Endothelial cell of umbilical vein (primary cell): ENCODE data around the gene RIMS3. TPM values are rescaled to one million over a fixed set of nuclear protein-coding genes. Genes with fewer than 3 reads are reported as not detected.

ENCODE experiments used
- BruUV-seq: library from RNA; stranded (reverse); fragments of 400-500 nt; replicated peaks from 2 replicates; lab custom pipeline; 2021; lab: Mats Ljungman, UMichigan
- CTCF ChIA-PET: fragments of 300-600, 350-600 bp; sonication (Branson Sonifier 250); formaldehyde crosslinking; loops from one replicate; lab custom pipeline; 2021; ENCODE audit warnings: antibody characterized with exemption, inconsistent platforms; lab: Charles Lee
- POLR2A ChIA-PET: fragments of 300-600, 350-600 bp; sonication (Branson Sonifier 250); formaldehyde crosslinking; loops from one replicate; lab custom pipeline; 2021; ENCODE audit warnings: antibody characterized with exemption, inconsistent platforms; lab: Charles Lee
- DNase-seq: peaks from one replicate; pipeline ENCODE4 v3.0.0-alpha.2; 2011; ENCODE audit warnings: low read depth, low spot score
- FAIRE-seq: peaks from 2 replicates; lab custom pipeline; 2011; peaks lifted over from hg19 to GRCh38; lab: Jason Lieb, UNC
- H2AFZ ChIP-seq: 2 replicates; pipeline ENCODE4 v1.6.0; 2012; ENCODE audit warnings: low read depth, low read length, control low read depth, inconsistent platforms
- H3K27ac ChIP-seq: 2 replicates; pipeline ENCODE4 v1.5.1; 2011; ENCODE audit warnings: low read depth, mild to moderate bottlenecking, control low read depth, low read length, moderate library complexity; ENCODE audit not compliant: insufficient read depth
- H3K27me3 ChIP-seq, 2 experiments: 2 replicates each; pipeline versions ENCODE4 v1.6.0 to v1.6.1; 2011; ENCODE audit warnings: low read length in 2 of 2, mixed read lengths in 1 of 2; ENCODE audit not compliant: control insufficient read depth in 2 of 2, insufficient read depth in 2 of 2
- H3K36me3 ChIP-seq, 2 experiments: 2 replicates in 1 of 2; 3 replicates in 1 of 2; pipeline ENCODE4 v1.5.1; 2011; ENCODE audit warnings: low read length in 2 of 2, mild to moderate bottlenecking in 1 of 2, moderate library complexity in 1 of 2; ENCODE audit not compliant: control insufficient read depth in 2 of 2, insufficient read depth in 2 of 2; ENCODE audit errors: extremely low read depth in 1 of 2
- H3K4me1 ChIP-seq: 3 replicates; pipeline ENCODE4 v1.5.1; 2011; ENCODE audit warnings: mild to moderate bottlenecking, low read length; ENCODE audit not compliant: control insufficient read depth, insufficient read depth; ENCODE audit errors: extremely low read depth
- H3K4me2 ChIP-seq: 2 replicates; pipeline ENCODE4 v1.6.1; 2011; ENCODE audit warnings: low read length, control low read depth, mixed read lengths; ENCODE audit not compliant: insufficient read depth
- H3K4me3 ChIP-seq, 3 experiments: fragments of 200-600 bp in 1 of 3; sonication (generic), shearing (Covaris generic) in 1 of 3; replicated peaks in 1 of 3; 2 replicates each; pipeline ENCODE4 v1.5.1; 2011 to 2016; ENCODE audit warnings: control low read depth in 3 of 3, low read length in 3 of 3, mild to moderate bottlenecking in 2 of 3, inconsistent platforms in 1 of 3, low read depth in 1 of 3, moderate library complexity in 1 of 3; ENCODE audit not compliant: insufficient read depth in 1 of 3
- H3K79me2 ChIP-seq: 2 replicates; pipeline ENCODE4 v1.6.0; 2012; ENCODE audit warnings: low read length, inconsistent platforms; ENCODE audit not compliant: control insufficient read depth, insufficient read depth
- H3K9ac ChIP-seq: replicated peaks from 2 replicates; pipeline ENCODE3; 2011; ENCODE audit warnings: low read length, control low read depth; ENCODE audit not compliant: insufficient read depth; ENCODE audit errors: extremely low read depth
- H3K9me1 ChIP-seq: replicated peaks from 3 replicates; pipeline ENCODE4 v1.6.0; 2011; ENCODE audit warnings: mild to moderate bottlenecking, low read length; ENCODE audit not compliant: control insufficient read depth, insufficient read depth; ENCODE audit errors: extremely low read depth
- H3K9me3 ChIP-seq: replicated peaks from 2 replicates; pipeline ENCODE4 v1.5.1; 2012; ENCODE audit warnings: low read length, inconsistent platforms; ENCODE audit not compliant: control insufficient read depth, insufficient read depth
- H4K20me1 ChIP-seq: replicated peaks from 2 replicates; pipeline ENCODE3; 2011; ENCODE audit warnings: mild to moderate bottlenecking, low read length; ENCODE audit not compliant: control insufficient read depth, insufficient read depth; ENCODE audit errors: extremely low read depth
- CTCF ChIP-seq, 2 donors: IDR thresholded peaks; 1 replicate in 1 of 2; 2 replicates in 1 of 2; pipeline ENCODE4 v1.5.1; 2011; ENCODE audit warnings: low read length in 2 of 2, mild to moderate bottlenecking in 2 of 2, moderate library complexity in 2 of 2, control low read depth in 1 of 2, inconsistent platforms in 1 of 2, low read depth in 1 of 2; ENCODE audit not compliant: insufficient read depth in 1 of 2; ENCODE audit errors: extremely low read depth in 1 of 2
- EZH2 ChIP-seq: IDR thresholded peaks from 2 replicates; pipeline ENCODE4 v1.6.1; 2012; ENCODE audit warnings: borderline replicate concordance, low read depth, mild to moderate bottlenecking, moderate library complexity, low read length, inconsistent platforms; ENCODE audit not compliant: severe bottlenecking
- FOS ChIP-seq: IDR thresholded peaks from 2 replicates; pipeline ENCODE4 v1.6.1; 2011; ENCODE audit warnings: mild to moderate bottlenecking, low read length, moderate library complexity, borderline replicate concordance; ENCODE audit not compliant: insufficient read depth
- GATA2 ChIP-seq: IDR thresholded peaks from 2 replicates; pipeline ENCODE4 v1.7.0; 2011; ENCODE audit warnings: low read depth, mild to moderate bottlenecking, moderate library complexity, mixed read lengths, low read length; ENCODE audit not compliant: insufficient read length, insufficient read depth
- JUN ChIP-seq: IDR thresholded peaks from 2 replicates; pipeline ENCODE4 v1.6.1; 2011; ENCODE audit warnings: borderline replicate concordance, low read depth; ENCODE audit not compliant: insufficient read length, insufficient read depth
- MAX ChIP-seq: IDR thresholded peaks from 2 replicates; pipeline ENCODE4 v1.6.1; 2011; ENCODE audit not compliant: insufficient read depth, insufficient read length
- MYC ChIP-seq: IDR thresholded peaks from one replicate; pipeline ENCODE4 v1.6.1; 2011; ENCODE audit warnings: mild to moderate bottlenecking, low read depth, low read length
- POLR2A ChIP-seq: IDR thresholded peaks from 2 replicates; pipeline ENCODE4 v1.6.1; 2012; ENCODE audit warnings: low read depth, mild to moderate bottlenecking, control low read depth, low read length
- POLR2AphosphoS5 ChIP-seq: IDR thresholded peaks from 2 replicates; pipeline ENCODE4 v1.6.1; 2012; ENCODE audit warnings: low read depth, mild to moderate bottlenecking, control low read depth, low read length, moderate library complexity; ENCODE audit not compliant: insufficient read depth
- dilution Hi-C: fragments of 300-500 bp; cut with MboI; formaldehyde crosslinking; loops from one replicate; pipeline ENCODE4 v1.15.0; 2019; ENCODE audit warnings: low sequenced_read_pairs; ENCODE audit not compliant: extremely low pct_ligation_motif_present
- intact Hi-C: fragments of 100-400 bp; cut with micrococcal nuclease; formaldehyde crosslinking; loops from one replicate; pipeline ENCODE4 v1.10.0; 2022
- polyA plus RNA-seq, 4 experiments: library from polyadenylated mRNA; depleted of rRNA in 3 of 4; stranded (reverse) in 3 of 4; unstranded in 1 of 4; fragments of >200 nt; gene quantifications; 2 replicates each; pipeline versions ENCODE4 v1.2.1 to v1.2.3, GENCODE V29; 2011 to 2012; ENCODE audit warnings: missing spikeins in 1 of 4
- total RNA-seq: library from RNA; stranded (reverse); gene quantifications from 2 replicates; pipeline ENCODE4 v1.2.3, GENCODE V29; 2021

Gene RIMS3
- total and polyA plus RNA-seq, 2 donors (not counting 3 experiments of a cell fraction or from before 2014, with no cell fraction given), result 0.14 to 0.15 TPM

GRCh38 chr1:40607921-40608320 is 57.6 kb downstream of the RIMS3 start:
- H4K20me1 ChIP-seq, result no peaks in the 10 kb centered on the region
- H3K27me3 ChIP-seq, result peaks cover 3 to 4% of the 10 kb centered on the region in 2 experiments
- H3K79me2 ChIP-seq, result no peaks in the 10 kb centered on the region
- H3K4me2 ChIP-seq, result no peak overlapping the region
- DNase-seq (no peak), FAIRE-seq (peak; percentile 26)
- no peaks in the 10 kb centered on the region for H3K4me1 ChIP-seq
- ChIA-PET CTCF (interaction anchor here (1.4 to 3.7 kb wide), 2 partner anchors 11 to 76 kb away, joined by 3 to 15 read pairs; partner anchors contain the start of gene ZNF684), POLR2A (no interaction called here)
- H3K36me3 ChIP-seq, result no peaks in the 10 kb centered on the region
- no peak overlapping the region for H3K27ac ChIP-seq
- H2AFZ ChIP-seq, result no peak overlapping the region
- TF ChIP-seq MAX (no peak), MYC (no peak), JUN (no peak)
- dilution Hi-C loops, result no loop called here
- intact Hi-C loops, result no loop called here
- BruUV-seq, result no TSS peak
- H3K4me3 ChIP-seq, result no peak overlapping the region
- no peaks in the 10 kb centered on the region for H3K9me3 ChIP-seq
- no peaks in the 10 kb centered on the region for H3K9me1 ChIP-seq
- H3K9ac ChIP-seq, result no peak overlapping the region

GRCh38 chr1:40606978-40607377 is 58.5 kb downstream of the RIMS3 start:
- no peak overlapping the region for H3K4me3 ChIP-seq
- no peaks in the 10 kb centered on the region for H3K4me1 ChIP-seq
- no TSS peak for BruUV-seq
- ChIA-PET POLR2A (no interaction called here), CTCF (interaction anchor here (1.4 to 1.5 kb wide), 2 partner anchors 10 to 343 kb away, joined by 3 read pairs; no protein-coding TSS in a partner anchor)
- H3K36me3 ChIP-seq, result no peaks in the 10 kb centered on the region
- no peaks in the 10 kb centered on the region for H4K20me1 ChIP-seq
- dilution Hi-C loops (no loop called here), intact Hi-C loops (no loop called here)
- H3K27me3 ChIP-seq, result peaks cover 3 to 4% of the 10 kb centered on the region in 2 experiments
- FAIRE-seq (no peak), DNase-seq (no peak)
- H3K9me3 ChIP-seq, result no peaks in the 10 kb centered on the region
- no peak overlapping the region for H3K4me2 ChIP-seq
- H2AFZ ChIP-seq, result no peak overlapping the region
- H3K27ac ChIP-seq, result no peak overlapping the region
- no peak overlapping the region for H3K9ac ChIP-seq
- H3K79me2 ChIP-seq, result no peaks in the 10 kb centered on the region
- H3K9me1 ChIP-seq, result no peaks in the 10 kb centered on the region
- TF ChIP-seq FOS (no peak), POLR2AphosphoS5 (no peak), EZH2 (no peak), JUN (no peak), MAX (no peak), MYC (no peak), GATA2 (no peak), POLR2A (no peak), CTCF (IDR thresholded peaks at IDR 0.05; ENCODE audit: extremely low read depth in 1 of 2, insufficient read depth in 1 of 2, low read depth in 1 of 2, low read length in 2 of 2) (no peak)
